ENCODE results near the gene PMS1.

GRCh38 chr2:189849550-189849949 is 65.3 kb downstream of the PMS1 start:
- no peak for TF ChIP-seq CTCF (IDR thresholded peaks at IDR 0.05)
- TF ChIP-seq POLR2AphosphoS5 (IDR thresholded peaks at IDR 0.05): no peak
- no peak for TF ChIP-seq POLR2A (IDR thresholded peaks at IDR 0.05)

All from suprapubic skin (tissue), 4 donors.